Smooth muscle cell (in vitro differentiated cells): ENCODE measurements around the gene SEMA7A. TPM values are rescaled to one million over a fixed set of nuclear protein-coding genes. Genes with fewer than 3 reads are reported as not detected.

Experiments
- DNase-seq: peaks from one replicate; lab custom pipeline; 2025; ENCODE audit not compliant: unreplicated experiment; lab: John Stamatoyannopoulos, UW
- H2AFZ ChIP-seq: fragments of 200-600 bp; sonication (generic); 2 replicates; pipeline ENCODE4 v1.6.0; 2016; ENCODE audit warnings: antibody characterized with exemption, low read depth, mild to moderate bottlenecking
- H3F3A ChIP-seq: fragments of 200-600 bp; sonication (generic); 2 replicates; pipeline ENCODE4 v1.6.0; 2017; ENCODE audit warnings: antibody characterized with exemption, low read depth
- H3K27ac ChIP-seq: fragments of 200-600 bp; sonication (generic); 2 replicates; pipeline ENCODE4 v1.5.1; 2016; ENCODE audit warnings: low read depth, mild to moderate bottlenecking
- H3K27me3 ChIP-seq: fragments of 200-600 bp; sonication (generic); 2 replicates; pipeline ENCODE4 v1.6.1; 2016; ENCODE audit warnings: low read depth, mild to moderate bottlenecking
- H3K36me3 ChIP-seq: fragments of 200-600 bp; sonication (generic); 2 replicates; pipeline ENCODE4 v1.5.1; 2016; ENCODE audit warnings: low read depth
- H3K4me1 ChIP-seq: fragments of 200-600 bp; sonication (generic); 2 replicates; pipeline ENCODE4 v1.5.1; 2016; ENCODE audit warnings: low read depth
- H3K4me2 ChIP-seq: fragments of 200-600 bp; sonication (generic); 2 replicates; pipeline ENCODE4 v1.6.0; 2016; ENCODE audit warnings: mild to moderate bottlenecking
- H3K4me3 ChIP-seq: fragments of 200-600 bp; sonication (generic); 2 replicates; pipeline ENCODE4 v1.5.1; 2016; ENCODE audit warnings: mild to moderate bottlenecking
- H3K79me2 ChIP-seq: fragments of 200-600 bp; sonication (generic); 2 replicates; pipeline ENCODE4 v1.6.0; 2016; ENCODE audit warnings: low read depth, mild to moderate bottlenecking
- H3K9ac ChIP-seq: fragments of 200-600 bp; sonication (generic); 2 replicates; pipeline ENCODE4 v1.6.0; 2016; ENCODE audit warnings: low read depth
- H3K9me3 ChIP-seq: fragments of 200-600 bp; sonication (generic); replicated peaks from 2 replicates; pipeline ENCODE4 v1.5.1; 2016; ENCODE audit warnings: low read depth
- H4K20me1 ChIP-seq: fragments of 200-600 bp; sonication (generic); 2 replicates; pipeline ENCODE4 v1.6.0; 2016; ENCODE audit warnings: low read depth
- WGBS: methylation state at CpG from one replicate; pipeline ENCODE4 v1.1.7; 2016; ENCODE audit warnings: low lambda C conversion rate; 5-methylcytosine and 5-hydroxymethylcytosine counted together
- polyA plus RNA-seq: library from polyadenylated mRNA; unstranded; fragments of >200 nt; fragmentation: Nextera tagmentation; extraction: Ambion mirVana; gene quantifications from 2 replicates; pipeline ENCODE4 v1.2.1, GENCODE V29; 2016
- total RNA-seq: library from RNA; depleted of rRNA; stranded (reverse); fragments of >200 nt; gene quantifications from 2 replicates; pipeline ENCODE4 v1.2.3, GENCODE V29; 2014
- TF ChIP-seq, protein P1 (sequence below): fragments of 200-600 bp; sonication (generic); IDR thresholded peaks from 2 replicates; pipeline ENCODE4 v1.5.1; 2017; ENCODE audit warnings: borderline replicate concordance, mild to moderate bottlenecking, antibody characterized with exemption; ENCODE audit not compliant: insufficient read depth, poor library complexity, severe bottlenecking

SEMA7A gene
- total and polyA plus RNA-seq, 2 experiments from 2014 or later: 9.3 to 44.5 TPM

DNA sequence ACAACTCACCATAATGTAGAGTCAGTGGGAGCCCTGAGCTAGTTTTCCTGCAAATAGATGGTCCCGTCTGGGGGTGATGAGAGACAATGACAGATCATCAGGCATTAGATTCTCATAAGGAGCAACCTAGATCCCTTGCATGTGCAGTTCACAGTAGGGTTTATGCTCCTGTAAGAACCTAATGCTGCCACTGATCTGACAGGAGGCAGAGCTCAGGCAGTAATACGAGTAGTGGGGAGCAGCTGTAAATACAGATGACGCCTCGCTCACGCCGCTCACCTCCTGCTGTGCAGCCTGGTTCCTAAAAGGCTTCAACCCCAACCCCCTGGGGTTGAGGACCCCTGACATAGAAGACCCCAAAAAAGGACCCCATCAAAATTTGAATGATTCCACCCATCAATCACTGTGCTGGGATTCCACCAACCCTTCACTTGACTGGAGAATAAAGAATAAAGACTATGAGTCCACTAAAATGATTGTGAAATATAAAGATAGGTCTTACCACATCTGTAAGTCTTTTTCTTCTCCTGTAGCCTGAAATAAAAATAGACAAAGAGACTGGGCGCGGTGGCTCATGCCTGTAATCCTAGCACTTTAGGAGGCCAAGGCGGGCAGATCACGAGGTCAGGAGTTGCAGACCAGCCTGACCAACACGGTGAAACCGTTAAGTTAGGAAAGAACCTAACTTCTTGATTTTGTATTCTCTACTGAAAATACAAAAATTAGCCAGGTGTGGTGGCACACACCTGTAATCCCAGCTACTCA, 37.1 kb upstream of the SEMA7A start:
- no peak for DNase-seq
- Histone ChIP-seq H3K27ac (no peak overlapping the region), H3K27me3 (no peaks in the 10 kb centered on the region), H2AFZ (no peak overlapping the region), H3K79me2 (no peaks in the 10 kb centered on the region), H3F3A (no peaks in the 10 kb centered on the region), H3K4me3 (no peak overlapping the region), H4K20me1 (no peaks in the 10 kb centered on the region), H3K4me1 (no peaks in the 10 kb centered on the region), H3K36me3 (no peaks in the 10 kb centered on the region), H3K9me3 (no peaks in the 10 kb centered on the region), H3K4me2 (no peak overlapping the region), H3K9ac (no peak overlapping the region)
- TF ChIP-seq, protein P1, sequence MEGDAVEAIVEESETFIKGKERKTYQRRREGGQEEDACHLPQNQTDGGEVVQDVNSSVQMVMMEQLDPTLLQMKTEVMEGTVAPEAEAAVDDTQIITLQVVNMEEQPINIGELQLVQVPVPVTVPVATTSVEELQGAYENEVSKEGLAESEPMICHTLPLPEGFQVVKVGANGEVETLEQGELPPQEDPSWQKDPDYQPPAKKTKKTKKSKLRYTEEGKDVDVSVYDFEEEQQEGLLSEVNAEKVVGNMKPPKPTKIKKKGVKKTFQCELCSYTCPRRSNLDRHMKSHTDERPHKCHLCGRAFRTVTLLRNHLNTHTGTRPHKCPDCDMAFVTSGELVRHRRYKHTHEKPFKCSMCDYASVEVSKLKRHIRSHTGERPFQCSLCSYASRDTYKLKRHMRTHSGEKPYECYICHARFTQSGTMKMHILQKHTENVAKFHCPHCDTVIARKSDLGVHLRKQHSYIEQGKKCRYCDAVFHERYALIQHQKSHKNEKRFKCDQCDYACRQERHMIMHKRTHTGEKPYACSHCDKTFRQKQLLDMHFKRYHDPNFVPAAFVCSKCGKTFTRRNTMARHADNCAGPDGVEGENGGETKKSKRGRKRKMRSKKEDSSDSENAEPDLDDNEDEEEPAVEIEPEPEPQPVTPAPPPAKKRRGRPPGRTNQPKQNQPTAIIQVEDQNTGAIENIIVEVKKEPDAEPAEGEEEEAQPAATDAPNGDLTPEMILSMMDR: no peak
- WGBS: 92% methylated on average over 12 of the region's 12 CpGs

DNA sequence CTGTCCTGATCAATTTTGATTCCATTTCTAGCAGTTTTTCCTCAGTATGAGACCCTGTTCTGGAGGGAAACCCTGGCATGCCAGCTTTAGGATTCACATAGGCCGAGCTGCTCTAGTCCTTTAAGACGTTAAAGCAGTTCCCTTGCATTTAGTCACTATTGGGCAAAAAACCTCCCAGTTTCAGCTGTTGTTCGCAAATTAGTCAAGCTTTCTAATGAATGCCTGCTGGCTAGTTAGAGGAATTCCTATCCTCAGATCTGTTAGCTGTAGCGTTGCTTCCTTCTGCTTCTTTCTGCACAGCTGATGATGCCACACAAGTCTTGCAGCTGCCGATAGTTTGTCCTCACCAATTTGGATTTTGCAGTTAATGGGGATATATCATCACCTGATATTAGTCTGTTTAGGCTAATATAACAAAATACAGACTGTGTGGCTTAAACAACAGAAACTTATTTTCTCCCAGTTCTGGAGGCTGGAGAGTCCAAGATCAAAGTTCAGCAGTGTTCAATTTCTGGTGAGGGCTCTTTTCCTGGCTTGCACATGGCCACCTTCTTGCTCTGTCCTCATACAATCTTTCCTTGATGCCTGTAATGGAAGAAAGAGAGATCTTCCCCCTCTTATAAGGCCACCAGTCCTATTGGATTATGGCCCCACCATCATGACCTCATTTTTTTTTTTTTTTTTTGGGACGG, 34.7 kb upstream of the SEMA7A start:
- Histone ChIP-seq H3K27ac (no peak overlapping the region), H2AFZ (no peak overlapping the region), H3K9me3 (no peaks in the 10 kb centered on the region), H3K79me2 (no peaks in the 10 kb centered on the region), H3K9ac (no peak overlapping the region), H3K36me3 (no peaks in the 10 kb centered on the region), H3K27me3 (no peaks in the 10 kb centered on the region), H3K4me3 (no peak overlapping the region), H3K4me2 (no peak overlapping the region), H4K20me1 (no peaks in the 10 kb centered on the region), H3K4me1 (no peaks in the 10 kb centered on the region), H3F3A (no peaks in the 10 kb centered on the region)
- WGBS: 95% methylated on average over 6 of the region's 6 CpGs
- TF ChIP-seq, protein P1: no peak
- no peak for DNase-seq

DNA sequence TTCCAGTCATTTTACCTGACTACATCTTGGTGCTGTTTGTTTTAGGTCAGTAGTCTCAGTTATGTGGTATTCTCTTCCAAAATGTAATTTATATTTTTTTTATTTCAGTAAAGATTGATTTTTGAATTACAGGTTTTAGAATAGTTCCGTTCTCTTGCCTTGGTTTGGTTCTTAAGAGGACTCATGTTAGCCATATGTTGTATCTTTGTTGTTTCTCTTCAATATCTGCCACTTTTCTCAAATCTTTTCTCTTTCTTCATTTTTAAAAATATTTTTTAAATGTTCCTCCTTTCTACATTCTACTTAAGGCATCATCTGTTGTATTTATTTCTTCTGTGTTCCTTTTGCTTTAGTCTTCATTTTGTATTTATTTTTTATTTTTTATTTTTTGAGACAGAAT, 32.8 kb upstream of the SEMA7A start:
- 97% methylated on average over 1 of the region's 1 CpG for WGBS
- peaks cover 2% of the 10 kb centered on the region for H3F3A ChIP-seq

More for the DNA sequence above, 32.8 kb upstream of the SEMA7A start:
- Histone ChIP-seq H4K20me1 (no peaks in the 10 kb centered on the region), H3K79me2 (peaks cover 14% of the 10 kb centered on the region), H3K27ac (no peak overlapping the region), H3K4me2 (no peak overlapping the region), H2AFZ (no peak overlapping the region), H3K9me3 (no peaks in the 10 kb centered on the region), H3K27me3 (no peaks in the 10 kb centered on the region), H3K36me3 (no peaks in the 10 kb centered on the region), H3K4me3 (no peak overlapping the region), H3K9ac (no peak overlapping the region), H3K4me1 (peaks cover 13% of the 10 kb centered on the region)
- no peak for DNase-seq
- TF ChIP-seq, protein P1: no peak
